H9 (cell line): ENCODE results near the gene CDH4. TPM values are rescaled to one million over a fixed set of nuclear protein-coding genes. Genes with fewer than 3 reads are reported as not detected.
A peak's percentile ranks its signal among the peaks of the same experiment; 100 is the strongest.

Source experiments
- DNase-seq: peaks from one replicate; pipeline ENCODE4 v3.0.0-alpha.2; 2017
- H2AFZ ChIP-seq: one replicate; pipeline ENCODE4 v1.6.1; 2013; ENCODE audit warnings: mild to moderate bottlenecking, low read length, control low read depth, moderate library complexity
- H2AK5ac ChIP-seq: 2 replicates; pipeline ENCODE4 v1.6.1; 2013; ENCODE audit warnings: low read length, control low read depth, mixed read lengths; ENCODE audit not compliant: insufficient read length
- H2BK120ac ChIP-seq: one replicate; pipeline ENCODE4 v1.6.1; 2013; ENCODE audit warnings: low read depth, mild to moderate bottlenecking, low read length, control low read depth, inconsistent platforms; ENCODE audit not compliant: poor library complexity, severe bottlenecking
- H2BK12ac ChIP-seq: 2 replicates; pipeline ENCODE4 v1.6.1; 2013; ENCODE audit warnings: low read length, control low read depth, mixed read lengths, low read depth; ENCODE audit not compliant: insufficient read length
- H2BK15ac ChIP-seq: 2 replicates; pipeline ENCODE4 v1.6.1; 2013; ENCODE audit warnings: low read depth, low read length, control low read depth
- H2BK20ac ChIP-seq: one replicate; pipeline ENCODE4 v1.6.1; 2013; ENCODE audit warnings: low read depth, mild to moderate bottlenecking, low read length, control low read depth, inconsistent platforms; ENCODE audit not compliant: poor library complexity, severe bottlenecking
- H2BK5ac ChIP-seq: 2 replicates; pipeline ENCODE4 v1.6.1; 2013; ENCODE audit warnings: low read length, control low read depth, mixed read lengths; ENCODE audit not compliant: insufficient read length
- H3K14ac ChIP-seq: 2 replicates; pipeline ENCODE4 v1.6.1; 2013; ENCODE audit warnings: low read length, control low read depth; ENCODE audit not compliant: insufficient read depth
- H3K18ac ChIP-seq: 2 replicates; pipeline ENCODE4 v1.6.1; 2013; ENCODE audit warnings: low read depth, mild to moderate bottlenecking, mixed read lengths, low read length, control low read depth; ENCODE audit not compliant: insufficient read length
- H3K23ac ChIP-seq: 2 replicates; pipeline ENCODE4 v1.6.1; 2013; ENCODE audit warnings: low read length, control low read depth, mixed read lengths, low read depth; ENCODE audit not compliant: insufficient read length
- H3K23me2 ChIP-seq: 2 replicates; pipeline ENCODE4 v1.6.1; 2013; ENCODE audit warnings: low read depth, mild to moderate bottlenecking, mixed read lengths, low read length, control low read depth; ENCODE audit not compliant: insufficient read length, poor library complexity, severe bottlenecking
- H3K27ac ChIP-seq: 2 replicates; pipeline ENCODE4 v1.5.1; 2013; ENCODE audit warnings: low read length, control low read depth, mixed read lengths, low read depth; ENCODE audit not compliant: insufficient read length
- H3K27me3 ChIP-seq: 2 replicates; pipeline ENCODE4 v1.6.1; 2013; ENCODE audit warnings: low read length, control low read depth, inconsistent platforms; ENCODE audit not compliant: insufficient read depth
- H3K4ac ChIP-seq: 2 replicates; pipeline ENCODE4 v1.6.1; 2013; ENCODE audit warnings: low read depth, mild to moderate bottlenecking, control low read depth, inconsistent platforms, low read length, moderate library complexity
- H3K4me1 ChIP-seq: 2 replicates; pipeline ENCODE4 v1.6.1; 2013; ENCODE audit warnings: low read length, control low read depth, inconsistent platforms; ENCODE audit not compliant: insufficient read depth
- H3K4me2 ChIP-seq: 2 replicates; pipeline ENCODE4 v1.6.1; 2013; ENCODE audit warnings: low read length, control low read depth, mixed read lengths; ENCODE audit not compliant: insufficient read length, insufficient read depth
- H3K56ac ChIP-seq: 2 replicates; pipeline ENCODE4 v1.6.1; 2013; ENCODE audit warnings: low read depth, mild to moderate bottlenecking, mixed read lengths, low read length, control low read depth; ENCODE audit not compliant: insufficient read length
- H3K79me1 ChIP-seq: 2 replicates; pipeline ENCODE4 v1.6.1; 2013; ENCODE audit warnings: low read depth, mild to moderate bottlenecking, moderate library complexity, low read length, control low read depth, inconsistent platforms; ENCODE audit not compliant: insufficient read depth, poor library complexity, severe bottlenecking
- H3K79me2 ChIP-seq: 2 replicates; pipeline ENCODE4 v1.6.1; 2013; ENCODE audit warnings: low read length, control low read depth, inconsistent platforms; ENCODE audit not compliant: insufficient read depth
- H3K9ac ChIP-seq: 2 replicates; pipeline ENCODE4 v1.6.1; 2013; ENCODE audit warnings: low read length, control low read depth, mixed read lengths; ENCODE audit not compliant: insufficient read length; ENCODE audit errors: extremely low read depth
- H3K9me3 ChIP-seq: one replicate; pipeline ENCODE4 v1.6.1; 2013; ENCODE audit warnings: low read depth, low read length, inconsistent platforms; ENCODE audit not compliant: control insufficient read depth
- H3T11ph ChIP-seq: one replicate; pipeline ENCODE4 v1.6.1; 2013; ENCODE audit warnings: mild to moderate bottlenecking, low read length, control low read depth, inconsistent platforms
- H4K20me1 ChIP-seq: one replicate; pipeline ENCODE4 v1.6.1; 2013; ENCODE audit not compliant: control insufficient read depth, insufficient read length, insufficient read depth
- H4K5ac ChIP-seq: 2 replicates; pipeline ENCODE4 v1.6.1; 2013; ENCODE audit warnings: low read depth, mild to moderate bottlenecking, mixed read lengths, low read length, control low read depth; ENCODE audit not compliant: insufficient read length
- H4K8ac ChIP-seq: replicated peaks from 2 replicates; pipeline ENCODE4 v1.6.1; 2013; ENCODE audit warnings: low read length, control low read depth, mixed read lengths, low read depth; ENCODE audit not compliant: insufficient read length
- H4K91ac ChIP-seq: 2 replicates; pipeline ENCODE4 v1.6.1; 2013; ENCODE audit warnings: low read depth, mild to moderate bottlenecking, moderate library complexity, mixed read lengths, low read length, control low read depth; ENCODE audit not compliant: insufficient read length
- H3K27ac Mint-ChIP-seq, 3 experiments: 2 replicates in 2 of 3; 3 replicates in 1 of 3; pipeline ENCODE4 v1.8.0; 2020 to 2021; ENCODE audit warnings: mixed read lengths in 3 of 3, mild to moderate bottlenecking in 1 of 3, moderate library complexity in 1 of 3
- H3K27me3 Mint-ChIP-seq: 2 replicates; pipeline ENCODE4 v1.8.0; 2021; ENCODE audit warnings: low read depth, mild to moderate bottlenecking, moderate library complexity, mixed read lengths
- H3K36me3 Mint-ChIP-seq, 3 experiments: 2 replicates in 2 of 3; 3 replicates in 1 of 3; pipeline ENCODE4 v1.8.0; 2020 to 2021; ENCODE audit warnings: low read depth in 3 of 3, mixed read lengths in 3 of 3; ENCODE audit not compliant: insufficient read depth in 1 of 3
- H3K4me1 Mint-ChIP-seq, 2 experiments: 2 replicates each; pipeline ENCODE4 v1.8.0; 2020; ENCODE audit warnings: mixed read lengths in 2 of 2
- H3K4me3 Mint-ChIP-seq, 2 experiments: 2 replicates in 1 of 2; 3 replicates in 1 of 2; pipeline ENCODE4 v1.8.0; 2020 to 2021; ENCODE audit warnings: mild to moderate bottlenecking in 2 of 2, mixed read lengths in 2 of 2, moderate library complexity in 1 of 2
- H3K9me3 Mint-ChIP-seq, 2 experiments: 2 replicates in 1 of 2; 3 replicates in 1 of 2; pipeline ENCODE4 v1.8.0; 2020; ENCODE audit warnings: mild to moderate bottlenecking in 2 of 2, mixed read lengths in 2 of 2, moderate library complexity in 1 of 2
- WGBS: extraction: QIAGEN DNeasy Blood & Tissue Kit; methylation state at CpG from one replicate; pipeline ENCODE4 v1.1.7; 2013; ENCODE audit warnings: missing lambda C conversion rate, low lambda C conversion rate, mixed read lengths; ENCODE audit not compliant: insufficient read length; ENCODE audit errors: extremely low coverage; 5-methylcytosine and 5-hydroxymethylcytosine counted together
- total RNA-seq: library from RNA; stranded (reverse); gene quantifications from 2 replicates; pipeline ENCODE4 v1.2.1, GENCODE V29; 2021
- TF ChIP-seq, protein P1 (sequence below): fragments of 200-600 bp; sonication (generic); conservative IDR thresholded peaks from 3 replicates; pipeline ENCODE4 v1.8.0; 2021; ENCODE audit warnings: antibody characterized with exemption, mild to moderate bottlenecking

Gene CDH4
- total RNA-seq, 1 experiment from 2014 or later, result 3.0 TPM

- H3K27ac Mint-ChIP-seq, result peak overlapping the region in 1 of 3 experiments; percentile 76; a peak in 2 of 7 replicates
- H3K36me3 Mint-ChIP-seq, result no peaks in the 10 kb centered on the region; a peak in 1 of 7 replicates
- H3K27me3 ChIP-seq, result peaks cover 4% of the 10 kb centered on the region; the same call in 1 of the 2 replicates
- no peak overlapping the region for H3K23ac ChIP-seq
- TF ChIP-seq, protein P1, sequence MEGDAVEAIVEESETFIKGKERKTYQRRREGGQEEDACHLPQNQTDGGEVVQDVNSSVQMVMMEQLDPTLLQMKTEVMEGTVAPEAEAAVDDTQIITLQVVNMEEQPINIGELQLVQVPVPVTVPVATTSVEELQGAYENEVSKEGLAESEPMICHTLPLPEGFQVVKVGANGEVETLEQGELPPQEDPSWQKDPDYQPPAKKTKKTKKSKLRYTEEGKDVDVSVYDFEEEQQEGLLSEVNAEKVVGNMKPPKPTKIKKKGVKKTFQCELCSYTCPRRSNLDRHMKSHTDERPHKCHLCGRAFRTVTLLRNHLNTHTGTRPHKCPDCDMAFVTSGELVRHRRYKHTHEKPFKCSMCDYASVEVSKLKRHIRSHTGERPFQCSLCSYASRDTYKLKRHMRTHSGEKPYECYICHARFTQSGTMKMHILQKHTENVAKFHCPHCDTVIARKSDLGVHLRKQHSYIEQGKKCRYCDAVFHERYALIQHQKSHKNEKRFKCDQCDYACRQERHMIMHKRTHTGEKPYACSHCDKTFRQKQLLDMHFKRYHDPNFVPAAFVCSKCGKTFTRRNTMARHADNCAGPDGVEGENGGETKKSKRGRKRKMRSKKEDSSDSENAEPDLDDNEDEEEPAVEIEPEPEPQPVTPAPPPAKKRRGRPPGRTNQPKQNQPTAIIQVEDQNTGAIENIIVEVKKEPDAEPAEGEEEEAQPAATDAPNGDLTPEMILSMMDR, result no peak
- H3K4me3 Mint-ChIP-seq, result peak overlapping the region in 1 of 2 experiments; percentile 5; a peak in 2 of 5 replicates
- H3K79me1 ChIP-seq, result no peaks in the 10 kb centered on the region
- H2AK5ac ChIP-seq, result no peak overlapping the region
- H3K18ac ChIP-seq, result no peak overlapping the region
- H3K27me3 Mint-ChIP-seq, result peaks cover 41% of the 10 kb centered on the region
- no peak overlapping the region for H2AFZ ChIP-seq
- H4K20me1 ChIP-seq, result no peaks in the 10 kb centered on the region
- no peak overlapping the region for H3K56ac ChIP-seq
- H3K4ac ChIP-seq, result no peak overlapping the region
- H3K27ac ChIP-seq, result no peak overlapping the region
- no peak overlapping the region for H2BK12ac ChIP-seq
- H3K4me2 ChIP-seq, result no peak overlapping the region
- no peaks in the 10 kb centered on the region for H3K79me2 ChIP-seq
- no peak overlapping the region for H3K9ac ChIP-seq
- no peak overlapping the region for H4K8ac ChIP-seq
- no peaks in the 10 kb centered on the region for H3K4me1 ChIP-seq
- H2BK20ac ChIP-seq, result no peak overlapping the region
- peaks cover 25 to 35% of the 10 kb centered on the region in 2 experiments for H3K4me1 Mint-ChIP-seq
- no peak overlapping the region for H2BK15ac ChIP-seq
- H3K9me3 ChIP-seq, result no peaks in the 10 kb centered on the region
- no peak overlapping the region for H4K5ac ChIP-seq
- no peak overlapping the region for H2BK5ac ChIP-seq
- no peak overlapping the region for H2BK120ac ChIP-seq
- no peaks in the 10 kb centered on the region for H3K23me2 ChIP-seq
- no peak overlapping the region for H4K91ac ChIP-seq
- H3K9me3 Mint-ChIP-seq, result no peaks in the 10 kb centered on the region
- DNase-seq, result no peak
- H3K14ac ChIP-seq, result no peak overlapping the region; the same call in 1 of the 2 replicates
- WGBS, result no CpG with 5 or more reads among the region's 19 CpGs
- no peak overlapping the region for H3T11ph ChIP-seq
These were observed 383.8 kb downstream of the CDH4 start for GRCh38 chr20:61635721-61636455.
